ENCODE results near the gene GMPR2. TPM values are rescaled to one million over a fixed set of nuclear protein-coding genes. Genes with fewer than 3 reads are reported as not detected.

Gene GMPR2
- total and polyA plus RNA-seq, 2 of the 13 experiments (the other 11 are each of a cell fraction or from before 2014, with no cell fraction given), result 210 to 273 TPM

DNA sequence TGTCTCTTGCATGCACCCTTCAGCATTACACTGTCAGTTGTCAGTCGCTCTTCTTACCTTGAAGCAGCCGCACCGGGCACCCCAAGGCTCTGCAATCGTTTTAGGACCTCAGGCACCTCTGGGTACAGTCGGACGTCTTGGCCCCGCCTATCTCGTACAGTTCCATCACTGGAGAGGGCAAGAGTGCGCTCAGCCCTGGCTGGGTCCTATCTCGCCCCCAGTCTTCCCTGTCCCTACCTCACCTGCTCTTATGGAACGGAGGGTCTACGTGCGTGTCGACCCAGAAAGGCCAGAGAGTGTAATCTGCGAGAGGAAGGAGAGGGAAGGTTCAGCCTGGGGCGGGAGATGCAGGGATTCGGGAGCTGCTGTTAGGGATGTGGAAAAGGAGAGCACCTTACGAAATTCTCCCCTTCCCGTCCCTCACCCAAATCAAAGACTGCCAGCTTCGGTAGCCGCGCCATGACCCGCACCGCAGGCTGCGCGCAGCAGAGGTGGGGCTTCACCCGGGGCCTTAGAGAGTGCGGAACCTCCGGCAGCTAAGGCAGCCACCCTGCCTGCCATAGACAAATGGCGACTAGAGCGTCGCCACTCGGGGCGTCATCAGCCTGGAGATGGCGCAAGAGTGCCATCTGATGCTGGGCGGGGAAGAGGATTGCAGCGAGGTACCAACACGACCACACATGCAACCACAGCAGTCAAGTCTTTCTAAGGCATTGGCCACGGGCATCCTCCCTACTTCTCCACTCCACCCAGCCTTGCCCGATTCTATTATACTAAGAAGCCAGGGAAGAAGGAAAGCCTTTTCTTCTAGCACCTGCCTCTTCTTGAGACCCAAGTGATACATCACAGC is 17.0 kb upstream of the GMPR2 start, which contains the start of gene MDP1 (continued):
- TF ChIP-seq ZNF605 (CRISPR knock-in tag; IDR thresholded peaks at IDR 0.05) (peak; percentile 99), ZNF644 (CRISPR knock-in tag; IDR thresholded peaks at IDR 0.05; ENCODE audit: low read depth) (peak; percentile 92), PITX1 (CRISPR knock-in tag; IDR thresholded peaks at IDR 0.05) (peak; percentile 97), ZFY (CRISPR knock-in tag; IDR thresholded peaks at IDR 0.05) (peak; percentile 98), ZEB1 (IDR thresholded peaks at IDR 0.05; ENCODE audit: insufficient replicate concordance, low read depth) (no peak), NONO (IDR thresholded peaks at IDR 0.05) (no peak), NONO (CRISPR knock-in tag; conservative IDR thresholded peaks at IDR 0.05) (peak; percentile 100), MXD4 (CRISPR knock-in tag; IDR thresholded peaks at IDR 0.05) (peak; percentile 94), NFIC (IDR thresholded peaks at IDR 0.05; ENCODE audit: low read length) (no peak), MLLT10 (CRISPR knock-in tag; IDR thresholded peaks at IDR 0.05) (no peak), NR2C2 (CRISPR knock-in tag; IDR thresholded peaks at IDR 0.05; ENCODE audit: borderline replicate concordance) (peak; percentile 93), FOXC1 (CRISPR knock-in tag; IDR thresholded peaks at IDR 0.05; ENCODE audit: borderline replicate concordance) (peak; percentile 98), SRF (IDR thresholded peaks at IDR 0.05; ENCODE audit: low read depth, low read length) (peak; percentile 13; the same call in 1 of the 2 replicates)
- TF ChIP-seq, protein P1, sequence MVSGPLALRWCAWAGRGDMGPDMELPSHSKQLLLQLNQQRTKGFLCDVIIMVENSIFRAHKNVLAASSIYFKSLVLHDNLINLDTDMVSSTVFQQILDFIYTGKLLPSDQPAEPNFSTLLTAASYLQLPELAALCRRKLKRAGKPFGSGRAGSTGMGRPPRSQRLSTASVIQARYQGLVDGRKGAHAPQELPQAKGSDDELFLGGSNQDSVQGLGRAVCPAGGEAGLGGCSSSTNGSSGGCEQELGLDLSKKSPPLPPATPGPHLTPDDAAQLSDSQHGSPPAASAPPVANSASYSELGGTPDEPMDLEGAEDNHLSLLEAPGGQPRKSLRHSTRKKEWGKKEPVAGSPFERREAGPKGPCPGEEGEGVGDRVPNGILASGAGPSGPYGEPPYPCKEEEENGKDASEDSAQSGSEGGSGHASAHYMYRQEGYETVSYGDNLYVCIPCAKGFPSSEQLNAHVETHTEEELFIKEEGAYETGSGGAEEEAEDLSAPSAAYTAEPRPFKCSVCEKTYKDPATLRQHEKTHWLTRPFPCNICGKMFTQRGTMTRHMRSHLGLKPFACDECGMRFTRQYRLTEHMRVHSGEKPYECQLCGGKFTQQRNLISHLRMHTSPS (CRISPR knock-in tag; IDR thresholded peaks at IDR 0.05; ENCODE audit: low read depth), result peak; percentile 89; the same call in 1 of the 2 replicates
- TF ChIP-seq, protein P2, sequence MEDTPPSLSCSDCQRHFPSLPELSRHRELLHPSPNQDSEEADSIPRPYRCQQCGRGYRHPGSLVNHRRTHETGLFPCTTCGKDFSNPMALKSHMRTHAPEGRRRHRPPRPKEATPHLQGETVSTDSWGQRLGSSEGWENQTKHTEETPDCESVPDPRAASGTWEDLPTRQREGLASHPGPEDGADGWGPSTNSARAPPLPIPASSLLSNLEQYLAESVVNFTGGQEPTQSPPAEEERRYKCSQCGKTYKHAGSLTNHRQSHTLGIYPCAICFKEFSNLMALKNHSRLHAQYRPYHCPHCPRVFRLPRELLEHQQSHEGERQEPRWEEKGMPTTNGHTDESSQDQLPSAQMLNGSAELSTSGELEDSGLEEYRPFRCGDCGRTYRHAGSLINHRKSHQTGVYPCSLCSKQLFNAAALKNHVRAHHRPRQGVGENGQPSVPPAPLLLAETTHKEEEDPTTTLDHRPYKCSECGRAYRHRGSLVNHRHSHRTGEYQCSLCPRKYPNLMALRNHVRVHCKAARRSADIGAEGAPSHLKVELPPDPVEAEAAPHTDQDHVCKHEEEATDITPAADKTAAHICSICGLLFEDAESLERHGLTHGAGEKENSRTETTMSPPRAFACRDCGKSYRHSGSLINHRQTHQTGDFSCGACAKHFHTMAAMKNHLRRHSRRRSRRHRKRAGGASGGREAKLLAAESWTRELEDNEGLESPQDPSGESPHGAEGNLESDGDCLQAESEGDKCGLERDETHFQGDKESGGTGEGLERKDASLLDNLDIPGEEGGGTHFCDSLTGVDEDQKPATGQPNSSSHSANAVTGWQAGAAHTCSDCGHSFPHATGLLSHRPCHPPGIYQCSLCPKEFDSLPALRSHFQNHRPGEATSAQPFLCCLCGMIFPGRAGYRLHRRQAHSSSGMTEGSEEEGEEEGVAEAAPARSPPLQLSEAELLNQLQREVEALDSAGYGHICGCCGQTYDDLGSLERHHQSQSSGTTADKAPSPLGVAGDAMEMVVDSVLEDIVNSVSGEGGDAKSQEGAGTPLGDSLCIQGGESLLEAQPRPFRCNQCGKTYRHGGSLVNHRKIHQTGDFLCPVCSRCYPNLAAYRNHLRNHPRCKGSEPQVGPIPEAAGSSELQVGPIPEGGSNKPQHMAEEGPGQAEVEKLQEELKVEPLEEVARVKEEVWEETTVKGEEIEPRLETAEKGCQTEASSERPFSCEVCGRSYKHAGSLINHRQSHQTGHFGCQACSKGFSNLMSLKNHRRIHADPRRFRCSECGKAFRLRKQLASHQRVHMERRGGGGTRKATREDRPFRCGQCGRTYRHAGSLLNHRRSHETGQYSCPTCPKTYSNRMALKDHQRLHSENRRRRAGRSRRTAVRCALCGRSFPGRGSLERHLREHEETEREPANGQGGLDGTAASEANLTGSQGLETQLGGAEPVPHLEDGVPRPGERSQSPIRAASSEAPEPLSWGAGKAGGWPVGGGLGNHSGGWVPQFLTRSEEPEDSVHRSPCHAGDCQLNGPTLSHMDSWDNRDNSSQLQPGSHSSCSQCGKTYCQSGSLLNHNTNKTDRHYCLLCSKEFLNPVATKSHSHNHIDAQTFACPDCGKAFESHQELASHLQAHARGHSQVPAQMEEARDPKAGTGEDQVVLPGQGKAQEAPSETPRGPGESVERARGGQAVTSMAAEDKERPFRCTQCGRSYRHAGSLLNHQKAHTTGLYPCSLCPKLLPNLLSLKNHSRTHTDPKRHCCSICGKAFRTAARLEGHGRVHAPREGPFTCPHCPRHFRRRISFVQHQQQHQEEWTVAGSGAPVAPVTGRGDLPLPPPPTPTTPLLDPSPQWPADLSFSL (CRISPR knock-in tag; IDR thresholded peaks at IDR 0.05), result peak; percentile 53; the same call in 1 of the 2 replicates
- TF ChIP-seq, protein P3, sequence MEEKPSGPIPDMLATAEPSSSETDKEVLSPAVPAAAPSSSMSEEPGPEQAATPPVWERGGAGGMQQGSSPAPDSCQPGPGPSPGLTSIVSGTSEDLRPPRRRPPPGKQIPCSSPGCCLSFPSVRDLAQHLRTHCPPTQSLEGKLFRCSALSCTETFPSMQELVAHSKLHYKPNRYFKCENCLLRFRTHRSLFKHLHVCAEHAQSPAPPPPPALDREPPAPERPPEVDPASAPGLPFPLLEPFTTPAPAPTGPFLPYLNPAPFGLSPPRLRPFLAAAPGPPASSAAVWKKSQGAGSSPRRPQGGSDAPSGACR (CRISPR knock-in tag; IDR thresholded peaks at IDR 0.05), result peak; percentile 98
- TF ChIP-seq, protein P4, sequence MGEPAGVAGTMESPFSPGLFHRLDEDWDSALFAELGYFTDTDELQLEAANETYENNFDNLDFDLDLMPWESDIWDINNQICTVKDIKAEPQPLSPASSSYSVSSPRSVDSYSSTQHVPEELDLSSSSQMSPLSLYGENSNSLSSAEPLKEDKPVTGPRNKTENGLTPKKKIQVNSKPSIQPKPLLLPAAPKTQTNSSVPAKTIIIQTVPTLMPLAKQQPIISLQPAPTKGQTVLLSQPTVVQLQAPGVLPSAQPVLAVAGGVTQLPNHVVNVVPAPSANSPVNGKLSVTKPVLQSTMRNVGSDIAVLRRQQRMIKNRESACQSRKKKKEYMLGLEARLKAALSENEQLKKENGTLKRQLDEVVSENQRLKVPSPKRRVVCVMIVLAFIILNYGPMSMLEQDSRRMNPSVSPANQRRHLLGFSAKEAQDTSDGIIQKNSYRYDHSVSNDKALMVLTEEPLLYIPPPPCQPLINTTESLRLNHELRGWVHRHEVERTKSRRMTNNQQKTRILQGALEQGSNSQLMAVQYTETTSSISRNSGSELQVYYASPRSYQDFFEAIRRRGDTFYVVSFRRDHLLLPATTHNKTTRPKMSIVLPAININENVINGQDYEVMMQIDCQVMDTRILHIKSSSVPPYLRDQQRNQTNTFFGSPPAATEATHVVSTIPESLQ (CRISPR knock-in tag; conservative IDR thresholded peaks at IDR 0.05), result peak; percentile 97; the same call in 1 of the 2 replicates
